ENCODE measurements around the gene NKX2-8. TPM values are rescaled to one million over a fixed set of nuclear protein-coding genes. Genes with fewer than 3 reads are reported as not detected.

Gene NKX2-8
- polyA plus RNA-seq, 3 donors, result not detected

DNA sequence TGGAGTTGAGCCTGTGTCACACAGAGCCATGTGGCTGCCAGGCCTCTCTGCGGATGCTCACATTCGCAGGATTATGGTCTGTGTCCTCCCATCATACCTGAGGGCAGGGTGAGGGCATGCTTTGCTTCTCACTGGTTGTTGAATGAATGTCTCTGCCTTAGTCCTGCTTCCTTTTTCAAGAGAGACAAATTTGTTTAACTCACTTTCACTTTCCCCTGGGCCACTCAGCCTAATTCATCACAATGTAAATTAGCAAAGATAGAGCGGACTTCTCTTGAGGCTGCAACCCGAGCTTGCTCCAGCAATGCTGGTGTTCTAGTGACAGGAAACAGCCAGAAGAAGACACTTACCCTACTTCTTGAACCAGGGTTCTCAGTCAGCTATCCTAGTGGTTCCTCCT lies 43.7 kb upstream of the NKX2-8 start:
- WGBS (ENCODE audit: insufficient coverage), result no CpG with 5 or more reads among the region's 4 CpGs
- intact Hi-C loops (cut with micrococcal nuclease), result no loop called here
- Histone ChIP-seq H3K4me2 (replicated peaks; ENCODE audit: extremely low read depth, low read length, poor library complexity, severe bottlenecking) (no peak overlapping the region), H3K27ac (ENCODE audit: low read depth in 1 of 2, low read length in 2 of 2) (no peak overlapping the region), H3K9me3 (replicated peaks in 1 of 2; ENCODE audit: control insufficient read depth in 1 of 2, insufficient read depth in 1 of 2, low read length in 2 of 2) (no peaks in the 10 kb centered on the region), H3K4me1 (ENCODE audit: control insufficient read depth in 1 of 2, insufficient read depth in 2 of 2, low read length in 2 of 2) (no peaks in the 10 kb centered on the region), H3K36me3 (replicated peaks in 1 of 2; ENCODE audit: control insufficient read depth in 1 of 2, insufficient read depth in 2 of 2, low read length in 2 of 2) (no peaks in the 10 kb centered on the region), H3K9ac (ENCODE audit: insufficient read depth, low read length, poor library complexity, severe bottlenecking) (no peak overlapping the region), H3K79me2 (ENCODE audit: insufficient read depth, low read length) (no peaks in the 10 kb centered on the region), H4K20me1 (ENCODE audit: insufficient read depth, low read length) (no peaks in the 10 kb centered on the region), H2AFZ (ENCODE audit: insufficient read depth, low read depth, low read length, poor library complexity, severe bottlenecking) (no peak overlapping the region), H3K4me3 (replicated peaks in 1 of 3; ENCODE audit: low read depth in 2 of 3, low read length in 3 of 3) (no peak overlapping the region), H3K27me3 (ENCODE audit: control insufficient read depth in 2 of 2, insufficient read depth in 2 of 2, low read length in 2 of 2) (no peaks in the 10 kb centered on the region)
- DNase-seq, result no peak
- H3K36me3 Mint-ChIP-seq, result no peaks in the 10 kb centered on the region
- no peaks in the 10 kb centered on the region for H3K4me1 Mint-ChIP-seq
- H3K27ac Mint-ChIP-seq, result no peak overlapping the region
- H3K4me3 Mint-ChIP-seq, result no peak overlapping the region
- H3K9me3 Mint-ChIP-seq, result peaks cover 0 to 8% (median 2%) of the 10 kb centered on the region in 7 donors
- TF ChIP-seq, protein P1, sequence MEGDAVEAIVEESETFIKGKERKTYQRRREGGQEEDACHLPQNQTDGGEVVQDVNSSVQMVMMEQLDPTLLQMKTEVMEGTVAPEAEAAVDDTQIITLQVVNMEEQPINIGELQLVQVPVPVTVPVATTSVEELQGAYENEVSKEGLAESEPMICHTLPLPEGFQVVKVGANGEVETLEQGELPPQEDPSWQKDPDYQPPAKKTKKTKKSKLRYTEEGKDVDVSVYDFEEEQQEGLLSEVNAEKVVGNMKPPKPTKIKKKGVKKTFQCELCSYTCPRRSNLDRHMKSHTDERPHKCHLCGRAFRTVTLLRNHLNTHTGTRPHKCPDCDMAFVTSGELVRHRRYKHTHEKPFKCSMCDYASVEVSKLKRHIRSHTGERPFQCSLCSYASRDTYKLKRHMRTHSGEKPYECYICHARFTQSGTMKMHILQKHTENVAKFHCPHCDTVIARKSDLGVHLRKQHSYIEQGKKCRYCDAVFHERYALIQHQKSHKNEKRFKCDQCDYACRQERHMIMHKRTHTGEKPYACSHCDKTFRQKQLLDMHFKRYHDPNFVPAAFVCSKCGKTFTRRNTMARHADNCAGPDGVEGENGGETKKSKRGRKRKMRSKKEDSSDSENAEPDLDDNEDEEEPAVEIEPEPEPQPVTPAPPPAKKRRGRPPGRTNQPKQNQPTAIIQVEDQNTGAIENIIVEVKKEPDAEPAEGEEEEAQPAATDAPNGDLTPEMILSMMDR (IDR thresholded peaks at IDR 0.05), result no peak
- peaks cover 2 to 5% (median 4%) of the 10 kb centered on the region in 3 donors for H3K27me3 Mint-ChIP-seq (ENCODE audit: low read depth in 3 of 3)

DNA sequence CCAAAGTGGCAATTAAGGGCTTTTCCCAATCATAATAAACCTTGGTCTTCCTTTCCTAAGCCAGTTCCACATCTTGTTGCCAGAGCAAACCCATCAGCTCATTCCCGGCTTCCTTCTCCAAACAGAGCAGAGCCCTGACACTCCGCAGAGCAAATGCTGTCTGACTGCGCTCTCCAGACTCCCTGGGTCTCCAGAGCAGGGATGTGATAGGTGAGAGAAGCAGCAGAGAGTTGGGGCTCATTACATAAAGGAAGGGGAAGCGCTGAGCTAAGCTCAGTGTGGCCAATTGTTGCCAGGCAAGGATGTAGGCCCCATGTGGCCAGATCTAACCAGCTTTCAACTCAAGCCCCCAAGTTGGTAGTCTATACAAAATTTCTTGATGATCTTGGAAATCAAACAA lies 43.0 kb upstream of the NKX2-8 start:
- WGBS (ENCODE audit: insufficient coverage), result 80% methylated on average over 2 of the region's 4 CpGs
- no peak for DNase-seq
- TF ChIP-seq, protein P1 (IDR thresholded peaks at IDR 0.05), result no peak
- Histone ChIP-seq H2AFZ (ENCODE audit: insufficient read depth, low read depth, low read length, poor library complexity, severe bottlenecking) (no peak overlapping the region), H3K27me3 (ENCODE audit: control insufficient read depth in 2 of 2, insufficient read depth in 2 of 2, low read length in 2 of 2) (no peaks in the 10 kb centered on the region), H3K27ac (ENCODE audit: low read depth in 1 of 2, low read length in 2 of 2) (no peak overlapping the region), H4K20me1 (ENCODE audit: insufficient read depth, low read length) (no peaks in the 10 kb centered on the region), H3K9me3 (replicated peaks in 1 of 2; ENCODE audit: control insufficient read depth in 1 of 2, insufficient read depth in 1 of 2, low read length in 2 of 2) (no peaks in the 10 kb centered on the region), H3K4me1 (ENCODE audit: control insufficient read depth in 1 of 2, insufficient read depth in 2 of 2, low read length in 2 of 2) (no peaks in the 10 kb centered on the region), H3K4me3 (replicated peaks in 1 of 3; ENCODE audit: low read depth in 2 of 3, low read length in 3 of 3) (no peak overlapping the region), H3K36me3 (replicated peaks in 1 of 2; ENCODE audit: control insufficient read depth in 1 of 2, insufficient read depth in 2 of 2, low read length in 2 of 2) (no peaks in the 10 kb centered on the region), H3K9ac (ENCODE audit: insufficient read depth, low read length, poor library complexity, severe bottlenecking) (no peak overlapping the region), H3K79me2 (ENCODE audit: insufficient read depth, low read length) (no peaks in the 10 kb centered on the region), H3K4me2 (replicated peaks; ENCODE audit: extremely low read depth, low read length, poor library complexity, severe bottlenecking) (no peak overlapping the region)
- peaks cover 0 to 8% (median 2%) of the 10 kb centered on the region in 7 donors for H3K9me3 Mint-ChIP-seq
- no peak overlapping the region for H3K4me3 Mint-ChIP-seq
- H3K36me3 Mint-ChIP-seq, result no peaks in the 10 kb centered on the region
- H3K27me3 Mint-ChIP-seq (ENCODE audit: low read depth in 3 of 3), result peaks cover 2 to 5% (median 2%) of the 10 kb centered on the region in 3 donors
- intact Hi-C loops (cut with micrococcal nuclease), result no loop called here
- H3K4me1 Mint-ChIP-seq, result no peaks in the 10 kb centered on the region
- no peak overlapping the region for H3K27ac Mint-ChIP-seq
